Panc1 (cell line): Measurements from ENCODE around the gene RHOG. TPM values are rescaled to one million over a fixed set of nuclear protein-coding genes. Genes with fewer than 3 reads are reported as not detected.

Source experiments
- ATAC-seq: fragments of 200-7000 bp; cut with Tn5 transposase; 2 replicates; pipeline ENCODE4 v1.9.1; 2020; ENCODE audit warnings: mild to moderate bottlenecking, moderate library complexity
- BruUV-seq: library from RNA; stranded (reverse); fragments of 400-500 nt; replicated peaks from 2 replicates; lab custom pipeline; 2021; lab: Mats Ljungman, UMichigan
- CTCF ChIA-PET: fragments of 300-600 bp; sonication (Branson Sonifier 250); formaldehyde crosslinking; loops from one replicate; lab custom pipeline; 2022; ENCODE audit warnings: antibody characterized with exemption; lab: Charles Lee
- POLR2A ChIA-PET: fragments of 300-600 bp; sonication (Branson Sonifier 250); formaldehyde crosslinking; loops from one replicate; lab custom pipeline; 2022; ENCODE audit warnings: antibody characterized with exemption; lab: Charles Lee
- DNase-seq: peaks from one replicate; pipeline ENCODE4 v3.0.0-alpha.2; 2010; ENCODE audit warnings: low read depth, low spot score
- H3K27ac ChIP-seq: 2 replicates; pipeline ENCODE4 v1.5.1; 2011; ENCODE audit warnings: mild to moderate bottlenecking, low read length, inconsistent platforms
- H3K27me3 ChIP-seq: fragments of 200-500 bp; sonication (Bioruptor generic); 2 replicates; pipeline ENCODE4 v1.6.0; 2014; ENCODE audit warnings: low read length, inconsistent platforms; ENCODE audit not compliant: control insufficient read depth, insufficient read depth
- H3K36me3 ChIP-seq: fragments of 200-500 bp; sonication (Bioruptor generic); 2 replicates; pipeline ENCODE4 v1.5.1; 2014; ENCODE audit warnings: inconsistent platforms, mild to moderate bottlenecking, low read length, moderate library complexity; ENCODE audit not compliant: control insufficient read depth, insufficient read depth
- H3K4me1 ChIP-seq: 2 replicates; pipeline ENCODE4 v1.5.1; 2011; ENCODE audit warnings: inconsistent platforms, mild to moderate bottlenecking, low read length, moderate library complexity; ENCODE audit not compliant: control insufficient read depth, insufficient read depth
- H3K4me3 ChIP-seq, 2 experiments: 2 replicates each; pipeline ENCODE4 v1.5.1; 2011 to 2012; ENCODE audit warnings: low read depth in 2 of 2, low read length in 2 of 2, mild to moderate bottlenecking in 2 of 2, inconsistent platforms in 1 of 2, moderate library complexity in 1 of 2
- H3K9me3 ChIP-seq: fragments of 200-500 bp; sonication (Bioruptor generic); 2 replicates; pipeline ENCODE4 v1.5.1; 2014; ENCODE audit warnings: low read depth, mild to moderate bottlenecking, inconsistent platforms, low read length, moderate library complexity; ENCODE audit not compliant: control insufficient read depth, insufficient read depth
- CTCF ChIP-seq: fragments of 450-650 bp; IDR thresholded peaks from 2 replicates; pipeline ENCODE4 v1.5.1; 2017; ENCODE audit warnings: mild to moderate bottlenecking
- POLR2AphosphoS5 ChIP-seq: IDR thresholded peaks from 2 replicates; pipeline ENCODE4 v1.6.1; 2012; ENCODE audit warnings: mild to moderate bottlenecking, low read depth, low read length, moderate library complexity
- REST ChIP-seq, 2 experiments: IDR thresholded peaks; 2 replicates each; pipeline ENCODE4 v1.6.1; 2011 to 2012; ENCODE audit warnings: low read depth in 2 of 2, control low read depth in 1 of 2, low read length in 1 of 2, mild to moderate bottlenecking in 1 of 2, moderate library complexity in 1 of 2; ENCODE audit not compliant: insufficient read depth in 1 of 2
- SIN3A ChIP-seq: IDR thresholded peaks from 2 replicates; pipeline ENCODE4 v1.6.1; 2012; ENCODE audit warnings: low read depth, mild to moderate bottlenecking, low read length, moderate library complexity, borderline replicate concordance; ENCODE audit not compliant: insufficient read depth
- TCF7L2 ChIP-seq: IDR thresholded peaks from 2 replicates; pipeline ENCODE4 v1.6.1; 2011; ENCODE audit warnings: mild to moderate bottlenecking, low read depth, low read length, inconsistent platforms
- in situ Hi-C: cut with HindIII; loops from 2 replicates; pipeline ENCODE4 v1.10.0; 2016; ENCODE audit warnings: low sequenced_read_pairs, low pct_unique_long_range_greater_than_20kb
- intact Hi-C: fragments of 100-400 bp; cut with micrococcal nuclease; formaldehyde crosslinking; loops from one replicate; pipeline ENCODE4 v1.10.0; 2022; ENCODE audit not compliant: unreplicated experiment
- total RNA-seq: library from RNA; stranded (reverse); gene quantifications from one replicate; pipeline ENCODE4 v1.2.1, GENCODE V29; 2021; ENCODE audit not compliant: unreplicated experiment

Gene RHOG
- total RNA-seq, 1 experiment from 2014 or later: 156 TPM

GRCh38 chr11:3823303-3823702 lies 17.5 kb downstream of the RHOG start:
- H3K4me1 ChIP-seq: 0 out of 2 replicates have a peak, but pooled peaks cover 3% of the 10 kb centered on the region
- intact Hi-C loops (no loop called here), in situ Hi-C loops (no loop called here)
- DNase-seq (no peak), ATAC-seq (0 out of 2 replicates have a peak, but pooled peaks have one; percentile 14)
- no peak overlapping the region for H3K4me3 ChIP-seq
- BruUV-seq: no TSS peak
- CTCF ChIA-PET: interaction anchor here (0.6 to 1.3 kb wide), 4 partner anchors 8 to 26 kb away, joined by 3 to 4 read pairs (median 3); partner anchors contain the start of gene RHOG
- no peak for TF ChIP-seq SIN3A
- TF ChIP-seq REST (IDR thresholded peaks at IDR 0.05; ENCODE audit: insufficient read depth in 1 of 2, low read depth in 2 of 2, low read length in 1 of 2): no peak
- TF ChIP-seq TCF7L2: no peak
- TF ChIP-seq POLR2AphosphoS5: no peak
- TF ChIP-seq CTCF: no peak
- POLR2A ChIA-PET: interaction anchor here (0.7 kb wide), 1 partner anchor 29 kb away, joined by 4 read pairs; no protein-coding TSS in a partner anchor
- H3K36me3 ChIP-seq: no peaks in the 10 kb centered on the region; the same call in none of the 2 replicates
- H3K27ac ChIP-seq: no peak overlapping the region
- no peaks in the 10 kb centered on the region for H3K27me3 ChIP-seq
- no peaks in the 10 kb centered on the region for H3K9me3 ChIP-seq

DNA sequence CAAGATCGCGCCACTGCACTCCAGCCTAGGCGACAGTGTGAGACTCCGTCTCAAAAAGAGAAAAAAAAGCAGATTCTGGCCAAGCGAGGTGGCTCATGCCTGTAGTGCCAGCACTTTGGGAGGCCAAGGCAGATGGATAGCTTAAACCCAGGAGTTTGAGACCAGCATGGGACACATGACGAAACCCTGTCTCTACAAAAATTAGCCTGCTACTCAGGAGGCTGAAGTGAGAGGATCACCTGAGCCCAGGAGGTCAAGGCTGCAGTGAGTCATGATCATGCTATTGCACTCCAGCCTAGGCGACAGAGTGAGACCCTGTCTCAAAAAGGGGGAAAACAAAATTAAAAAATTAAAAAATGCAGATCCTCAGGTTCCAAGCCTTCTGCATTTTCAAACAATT lies 18.4 kb downstream of the RHOG start:
- Histone ChIP-seq H3K27me3 (no peaks in the 10 kb centered on the region), H3K27ac (no peak overlapping the region), H3K36me3 (no peaks in the 10 kb centered on the region; the same call in none of the 2 replicates), H3K9me3 (no peaks in the 10 kb centered on the region), H3K4me1 (0 out of 2 replicates have a peak, but pooled peaks cover 3% of the 10 kb centered on the region), H3K4me3 (no peak overlapping the region)
- no peak for ATAC-seq
- no TSS peak for BruUV-seq
- intact Hi-C loops: no loop called here
- ChIA-PET CTCF (interaction anchor here (0.7 to 1.0 kb wide), 3 partner anchors 27 to 233 kb away, joined by 3 to 6 read pairs (median 4); no protein-coding TSS in a partner anchor), POLR2A (interaction anchor here (0.7 kb wide), 2 partner anchors 16 to 28 kb away, joined by 3 to 4 read pairs; no protein-coding TSS in a partner anchor)
- TF ChIP-seq CTCF: no peak
- no peak for TF ChIP-seq POLR2AphosphoS5
- TF ChIP-seq SIN3A: no peak
- TF ChIP-seq REST (IDR thresholded peaks at IDR 0.05; ENCODE audit: insufficient read depth in 1 of 2, low read depth in 2 of 2, low read length in 1 of 2): no peak
- TF ChIP-seq TCF7L2: no peak
- no peak for DNase-seq
- in situ Hi-C loops: no loop called here
